ENCODE data around the gene MUC13.

Gene MUC13

DNA sequence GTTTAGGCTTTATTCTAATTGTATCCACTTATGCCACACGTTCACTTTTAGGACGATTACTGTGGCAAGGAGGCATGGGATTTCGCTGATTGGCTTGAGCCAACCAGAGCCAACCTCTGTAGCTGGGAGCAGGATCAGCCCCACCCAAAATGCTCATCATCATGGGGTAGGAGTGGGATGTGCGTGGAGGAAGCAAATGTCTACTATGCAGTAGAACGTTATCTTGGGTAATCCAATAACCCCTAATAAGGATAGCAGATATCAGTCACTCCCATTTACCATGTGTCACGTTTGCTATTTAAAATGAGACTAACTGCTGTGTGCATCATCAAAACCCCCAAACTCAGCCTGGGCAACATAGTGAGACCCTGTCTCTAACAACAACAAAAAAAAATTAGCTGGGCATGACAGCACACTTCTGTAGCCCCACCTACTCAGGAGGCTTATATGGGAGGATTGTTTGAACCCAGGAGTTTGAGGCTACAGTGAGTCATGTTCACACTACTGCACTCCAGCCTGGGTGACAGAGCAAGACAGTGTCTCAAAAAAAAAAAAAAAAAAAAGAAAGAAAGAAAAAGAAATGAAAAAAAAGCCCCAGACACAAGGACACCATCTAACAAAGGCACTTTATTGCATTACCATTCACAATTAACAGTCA is 29.6 kb downstream of the MUC13 start:
- TF ChIP-seq, protein P1, sequence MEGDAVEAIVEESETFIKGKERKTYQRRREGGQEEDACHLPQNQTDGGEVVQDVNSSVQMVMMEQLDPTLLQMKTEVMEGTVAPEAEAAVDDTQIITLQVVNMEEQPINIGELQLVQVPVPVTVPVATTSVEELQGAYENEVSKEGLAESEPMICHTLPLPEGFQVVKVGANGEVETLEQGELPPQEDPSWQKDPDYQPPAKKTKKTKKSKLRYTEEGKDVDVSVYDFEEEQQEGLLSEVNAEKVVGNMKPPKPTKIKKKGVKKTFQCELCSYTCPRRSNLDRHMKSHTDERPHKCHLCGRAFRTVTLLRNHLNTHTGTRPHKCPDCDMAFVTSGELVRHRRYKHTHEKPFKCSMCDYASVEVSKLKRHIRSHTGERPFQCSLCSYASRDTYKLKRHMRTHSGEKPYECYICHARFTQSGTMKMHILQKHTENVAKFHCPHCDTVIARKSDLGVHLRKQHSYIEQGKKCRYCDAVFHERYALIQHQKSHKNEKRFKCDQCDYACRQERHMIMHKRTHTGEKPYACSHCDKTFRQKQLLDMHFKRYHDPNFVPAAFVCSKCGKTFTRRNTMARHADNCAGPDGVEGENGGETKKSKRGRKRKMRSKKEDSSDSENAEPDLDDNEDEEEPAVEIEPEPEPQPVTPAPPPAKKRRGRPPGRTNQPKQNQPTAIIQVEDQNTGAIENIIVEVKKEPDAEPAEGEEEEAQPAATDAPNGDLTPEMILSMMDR (IDR thresholded peaks at IDR 0.05; ENCODE audit: insufficient read depth, missing control alignments): no peak
- FAIRE-seq (no peak), DNase-seq (ENCODE audit: insufficient read length, low spot score) (no peak)

DNA sequence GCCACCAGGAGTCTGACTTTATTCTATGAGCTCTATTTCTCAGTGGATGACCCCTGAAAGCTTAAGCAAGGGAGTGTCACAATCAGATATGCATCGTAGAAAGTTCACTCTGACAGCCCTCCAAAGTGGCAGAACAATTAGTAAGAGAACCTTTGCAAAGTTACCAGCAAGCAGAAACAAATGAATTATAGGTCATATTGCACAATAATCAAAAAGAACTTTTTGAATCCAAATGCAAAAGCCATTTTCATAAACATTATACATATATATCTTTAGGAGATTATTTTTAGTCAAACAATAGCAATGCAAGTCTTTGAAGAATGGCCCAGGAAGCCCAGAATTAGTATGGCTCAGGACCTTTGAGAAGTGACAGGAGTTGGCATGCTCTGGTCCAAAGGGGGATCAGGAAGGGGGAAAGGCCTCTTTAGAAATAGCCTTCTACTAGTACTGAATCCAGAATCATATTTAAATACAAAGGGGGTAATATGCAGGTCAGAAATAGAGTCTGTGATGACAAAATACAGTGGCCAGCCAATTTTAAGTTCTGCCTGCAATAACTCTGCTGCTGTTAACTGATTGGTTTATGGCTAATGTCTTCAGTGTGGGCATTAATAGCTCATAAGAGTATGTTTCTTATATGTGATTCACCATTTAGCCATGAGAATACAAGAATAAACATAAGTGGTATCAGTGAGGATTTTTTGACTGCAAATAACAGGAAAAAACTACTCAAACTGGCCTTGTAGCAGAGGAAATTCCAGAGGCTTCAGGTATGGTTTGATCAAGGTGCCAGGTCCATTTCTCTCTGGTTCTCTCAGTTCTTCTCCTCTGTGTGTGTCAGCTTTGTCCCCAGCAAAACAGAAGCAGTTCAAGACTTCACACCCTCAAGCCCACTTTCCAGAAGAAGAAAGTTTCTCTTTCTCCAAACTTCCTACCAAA is 30.4 kb downstream of the MUC13 start:
- FAIRE-seq (no peak), DNase-seq (ENCODE audit: insufficient read length, low spot score) (no peak)
- TF ChIP-seq, protein P1 (IDR thresholded peaks at IDR 0.05; ENCODE audit: insufficient read depth, missing control alignments): no peak

DNA sequence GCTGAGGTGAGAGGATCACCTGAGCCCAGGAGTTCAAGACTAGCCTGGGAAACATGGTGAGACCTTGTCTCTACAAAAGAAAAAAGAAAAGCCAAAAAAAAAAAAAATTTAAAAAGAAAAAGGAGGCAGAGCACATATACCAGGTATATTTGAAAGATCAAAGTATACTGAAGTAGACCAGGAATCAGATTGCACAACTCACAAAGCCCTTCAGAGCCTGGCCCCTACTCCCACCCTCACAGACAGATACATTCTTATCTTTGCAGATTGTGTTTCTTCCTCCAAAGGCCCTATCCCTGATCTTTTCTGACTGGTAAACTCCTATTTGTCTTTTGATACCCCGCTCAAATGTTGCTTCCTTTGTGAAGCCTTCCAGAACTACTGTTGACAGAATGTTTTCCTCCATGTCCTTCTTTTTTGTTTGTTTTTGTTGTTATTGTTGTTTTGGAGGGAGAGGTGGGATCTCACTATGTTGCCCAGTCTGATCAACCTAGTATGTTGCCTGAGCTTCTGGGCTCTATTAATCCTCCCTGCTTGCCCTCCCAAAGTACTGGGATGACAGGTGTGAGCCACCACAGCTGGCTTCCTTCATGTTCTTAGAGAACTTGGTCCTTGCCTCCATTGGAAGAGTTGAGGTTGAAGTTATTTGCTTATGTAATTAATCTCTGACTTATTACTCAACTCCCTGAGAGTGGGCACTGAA is 37.6 kb downstream of the MUC13 start:
- TF ChIP-seq, protein P1 (IDR thresholded peaks at IDR 0.05; ENCODE audit: insufficient read depth, missing control alignments): no peak
- FAIRE-seq (no peak), DNase-seq (ENCODE audit: insufficient read length, low spot score) (no peak)

DNA sequence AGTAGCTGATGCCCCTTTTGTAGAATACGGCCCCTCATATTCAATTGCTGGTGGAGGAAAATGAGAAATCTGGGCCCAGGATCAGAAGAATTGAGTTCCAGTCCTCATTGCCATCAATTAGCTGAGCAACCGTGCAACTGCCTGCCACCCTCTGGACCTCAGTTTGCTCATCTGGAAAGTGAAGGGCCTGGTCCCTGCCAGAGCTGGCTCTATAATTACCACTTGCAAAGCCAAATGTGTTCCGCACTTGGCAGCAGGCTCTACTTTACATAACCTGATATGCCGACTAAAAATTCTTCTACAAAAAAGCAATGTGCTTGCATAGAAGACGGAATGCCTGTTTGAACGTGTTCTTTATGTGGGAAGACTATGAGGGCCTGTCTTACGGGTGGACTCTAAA is 38.8 kb downstream of the MUC13 start:
- DNase-seq (ENCODE audit: insufficient read length, low spot score) (no peak), FAIRE-seq (no peak)
- TF ChIP-seq, protein P1 (IDR thresholded peaks at IDR 0.05; ENCODE audit: insufficient read depth, missing control alignments): no peak

DNA sequence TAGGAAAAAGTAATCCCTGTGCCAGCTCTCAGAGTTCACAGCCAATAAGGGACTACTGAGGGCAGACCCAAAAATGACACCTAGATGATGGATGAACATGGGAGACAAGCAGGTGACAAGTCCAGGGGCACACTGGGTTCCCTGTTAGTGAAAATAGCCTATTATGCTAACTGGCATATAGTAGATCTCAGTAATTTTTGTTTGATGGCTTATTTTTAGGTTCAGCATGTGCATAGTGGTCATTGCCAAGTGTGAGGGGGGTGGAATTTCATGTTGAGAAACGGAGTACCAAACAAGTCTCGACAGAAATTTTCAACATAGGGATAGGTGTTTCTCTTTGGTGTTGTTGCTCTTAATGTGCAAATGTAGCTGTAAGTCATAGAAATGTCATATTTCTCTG is 41.0 kb downstream of the MUC13 start:
- DNase-seq (ENCODE audit: insufficient read length, low spot score): no peak
- FAIRE-seq: no peak
- TF ChIP-seq, protein P1 (IDR thresholded peaks at IDR 0.05; ENCODE audit: insufficient read depth, missing control alignments): no peak

DNA sequence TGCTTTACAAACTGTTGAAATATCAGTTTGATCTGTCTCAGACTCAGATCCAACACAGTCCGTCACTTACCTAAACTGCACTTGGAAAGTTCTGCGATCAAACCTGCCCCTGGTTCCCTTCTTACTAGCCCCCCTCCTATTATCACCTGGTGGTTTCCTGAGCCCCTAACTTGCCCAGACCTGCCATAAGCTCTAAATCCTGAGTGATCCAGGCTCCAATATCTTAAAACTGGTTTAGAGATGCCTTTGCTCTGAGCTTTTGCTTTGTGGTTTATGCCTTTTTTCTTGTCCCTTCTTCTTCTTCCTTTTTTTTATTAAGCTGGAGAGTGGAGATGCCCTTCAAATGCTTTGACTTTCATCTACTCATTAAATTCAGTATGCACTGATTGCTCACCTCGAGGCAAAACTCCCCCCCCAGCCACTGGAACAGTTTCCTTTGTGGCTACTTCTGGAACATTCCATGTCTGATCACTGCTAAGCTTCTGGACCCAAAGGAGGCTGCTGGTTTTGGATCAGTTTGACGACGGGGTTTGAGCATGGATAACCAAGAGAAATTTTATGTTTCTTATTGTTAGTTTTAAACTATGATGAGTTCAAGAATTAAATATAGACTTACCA is 43.9 kb downstream of the MUC13 start:
- no peak for DNase-seq (ENCODE audit: insufficient read length, low spot score)
- TF ChIP-seq, protein P1 (IDR thresholded peaks at IDR 0.05; ENCODE audit: insufficient read depth, missing control alignments): no peak
- no peak for FAIRE-seq
